GM08714 (cell line): ENCODE results near the gene RHCG.
A peak's percentile ranks its signal among the peaks of the same experiment; 100 is the strongest.

Experiments
- H3K4me3 ChIP-seq: fragments of 200-500 bp; sonication (Bioruptor generic); 2 replicates; pipeline ENCODE4 v1.5.1; 2014; ENCODE audit warnings: mild to moderate bottlenecking, low read length, inconsistent platforms
- ZNF274 ChIP-seq: IDR thresholded peaks from 2 replicates; pipeline ENCODE4 v1.6.1; 2012; ENCODE audit warnings: mild to moderate bottlenecking, low read depth, low read length

Gene RHCG

DNA sequence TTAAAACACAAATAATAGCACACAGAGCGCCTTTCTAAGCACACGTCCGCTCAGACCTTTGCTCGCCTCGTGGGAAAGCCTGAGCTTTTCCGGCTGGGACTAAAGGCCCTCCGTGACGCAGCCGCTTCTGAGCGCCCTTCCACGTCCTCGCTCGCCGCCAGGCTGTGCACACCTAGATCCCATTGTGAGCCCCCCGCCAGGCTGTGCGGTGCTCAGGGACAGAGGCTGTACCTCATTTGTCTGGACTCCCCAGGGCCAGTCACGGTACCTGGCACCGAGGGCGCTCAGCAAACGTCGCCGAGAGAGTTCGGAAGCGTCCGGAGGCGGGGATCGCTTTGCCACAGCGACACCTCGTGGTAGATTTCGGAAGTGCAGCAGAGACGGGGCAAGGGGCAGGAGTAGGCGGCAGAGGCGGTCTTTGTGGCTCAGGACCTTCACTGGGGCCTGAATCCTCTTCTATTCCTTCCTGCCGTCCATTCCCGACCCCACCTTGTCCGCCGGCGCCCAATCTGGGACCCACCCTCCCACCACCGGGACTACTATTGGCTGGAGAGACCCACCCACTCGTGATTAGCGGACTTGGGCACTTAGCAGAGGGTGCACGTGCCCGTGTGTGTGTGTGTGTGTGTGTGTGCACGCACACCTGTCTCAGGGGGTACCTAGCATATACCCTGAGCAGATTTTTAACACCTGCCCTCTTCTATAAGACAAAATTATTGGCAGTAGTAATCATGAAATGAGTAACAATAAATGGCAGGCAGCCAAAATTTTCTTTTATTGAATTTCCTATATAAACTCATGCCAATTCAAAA, 65.6 kb downstream of the RHCG start:
- no peak for TF ChIP-seq ZNF274

DNA sequence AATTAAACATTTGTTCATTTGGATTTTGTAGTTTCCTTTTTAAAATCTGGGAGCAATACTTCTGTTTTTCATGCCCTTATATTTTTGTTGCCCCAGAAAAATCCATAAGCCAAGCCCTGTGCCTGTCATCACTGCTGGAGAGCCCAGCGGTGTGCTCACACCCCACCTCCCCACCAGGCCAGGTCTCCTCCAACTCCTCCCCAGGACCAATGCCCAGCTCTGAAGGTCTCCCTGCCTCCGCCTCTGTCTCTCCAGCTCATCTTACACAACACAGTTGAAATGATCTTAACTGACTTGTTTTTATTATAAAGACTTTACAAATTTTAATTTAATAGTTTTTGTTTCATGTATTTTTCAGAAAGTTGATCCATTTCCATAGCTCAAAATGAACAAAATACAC, 66.4 kb downstream of the RHCG start:
- H3K4me3 ChIP-seq, result no peak overlapping the region
- no peak for TF ChIP-seq ZNF274

More for the DNA sequence above, 65.6 kb downstream of the RHCG start:
- H3K4me3 ChIP-seq, result peak overlapping the region; percentile 4; the same call in 1 of the 2 replicates

DNA sequence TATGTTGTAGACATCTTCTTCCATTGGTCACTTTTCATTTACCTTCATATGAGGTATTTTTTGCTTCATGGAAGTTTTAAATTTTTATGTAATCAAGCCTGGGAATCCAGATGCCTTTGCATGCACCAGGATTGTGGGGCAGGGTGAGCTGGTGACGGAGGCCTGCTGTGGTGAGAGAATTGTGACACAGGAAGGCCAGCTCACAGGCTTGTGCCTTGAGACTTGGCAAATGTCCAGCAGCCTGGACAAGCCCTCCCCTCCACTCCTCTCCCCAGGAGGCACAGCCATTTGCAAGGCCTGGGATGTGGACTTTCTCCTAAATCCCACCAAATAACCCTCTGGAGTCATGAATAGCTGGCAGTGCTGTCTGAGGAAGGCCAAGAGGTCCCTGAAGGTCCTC, 67.4 kb downstream of the RHCG start:
- no peak for TF ChIP-seq ZNF274
- H3K4me3 ChIP-seq, result no peak overlapping the region

DNA sequence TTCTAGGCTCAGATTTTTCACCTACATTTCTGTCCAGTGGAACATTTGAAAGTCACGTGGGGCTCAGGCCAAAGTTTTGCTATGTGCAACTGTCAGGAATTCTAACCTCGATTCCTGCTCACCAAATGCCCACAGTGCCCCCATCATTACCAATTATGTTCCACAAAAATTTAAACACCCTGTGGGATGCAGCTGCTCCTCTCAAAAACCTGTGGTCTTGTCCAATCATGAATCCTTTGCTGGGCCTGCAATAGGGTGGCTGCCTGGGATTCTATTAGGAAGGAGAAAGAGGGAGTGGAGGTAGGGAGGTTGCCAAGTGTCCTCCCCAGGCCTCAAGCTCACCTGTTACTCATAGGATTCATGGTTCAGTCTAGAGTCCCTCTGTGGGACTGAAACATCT, 68.1 kb downstream of the RHCG start:
- no peak for TF ChIP-seq ZNF274
- H3K4me3 ChIP-seq, result no peak overlapping the region

DNA sequence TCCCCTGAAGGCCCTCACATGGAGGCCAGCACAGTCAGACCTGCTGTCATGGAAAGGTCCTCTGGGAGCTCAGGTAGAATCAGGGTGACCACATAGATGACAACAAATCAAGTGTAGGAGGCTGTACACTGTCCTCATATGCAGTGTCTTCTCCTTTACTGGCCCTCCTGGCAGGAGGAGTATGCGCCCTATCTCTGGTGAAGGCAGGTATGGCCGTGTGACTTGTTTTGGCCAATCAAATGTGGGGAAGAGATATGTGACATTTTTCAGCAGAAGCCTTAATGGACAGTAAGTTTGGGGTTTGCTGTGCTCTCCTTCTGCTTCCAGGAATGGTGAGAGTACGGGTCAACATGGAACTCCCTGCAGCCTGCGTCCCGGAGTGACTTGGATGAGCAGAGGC, 69.9 kb downstream of the RHCG start:
- TF ChIP-seq ZNF274, result no peak
- no peak overlapping the region for H3K4me3 ChIP-seq

DNA sequence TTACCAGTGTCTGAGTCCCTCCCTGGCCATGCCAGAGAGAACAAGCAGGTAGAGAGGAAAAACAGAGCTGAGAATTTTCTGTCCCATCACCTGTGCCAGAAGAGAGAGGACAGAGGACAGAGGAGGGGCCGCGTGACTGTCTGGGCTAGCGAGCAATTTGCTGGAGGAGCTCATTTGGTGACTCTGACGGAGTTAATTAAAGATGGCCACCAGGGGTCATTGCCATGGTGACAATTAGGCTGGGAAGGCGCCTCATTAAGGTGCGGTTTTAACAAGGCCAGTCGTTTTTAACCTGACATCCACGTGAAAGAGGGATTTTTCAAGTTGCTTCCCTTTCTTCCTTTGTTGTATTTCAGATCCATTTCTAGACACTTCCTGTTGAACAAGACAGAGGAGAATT, 72.4 kb downstream of the RHCG start:
- no peak for TF ChIP-seq ZNF274
- no peak overlapping the region for H3K4me3 ChIP-seq
